H1 (cell line): ENCODE data around the gene PC. TPM values are rescaled to one million over a fixed set of nuclear protein-coding genes. Genes with fewer than 3 reads are reported as not detected.

Experiments used
- CTCF ChIA-PET: fragments of 300-600 bp; sonication (Branson Sonifier 250); formaldehyde crosslinking; loops from one replicate; lab custom pipeline; 2021; ENCODE audit not compliant: partially characterized antibody; lab: Charles Lee
- POLR2A ChIA-PET: fragments of 300-600 bp; sonication (Branson Sonifier 250); formaldehyde crosslinking; loops from one replicate; lab custom pipeline; 2021; ENCODE audit warnings: inconsistent platforms; ENCODE audit not compliant: partially characterized antibody; lab: Charles Lee
- DNase-seq, 2 experiments: peaks; one replicate each; pipeline versions ENCODE4 v3.0.0 to v3.0.0-alpha.2; 2010 to 2022; ENCODE audit warnings: low spot score in 2 of 2, low read depth in 1 of 2, mixed read lengths in 1 of 2
- FAIRE-seq: peaks from 2 replicates; lab custom pipeline; 2011; peaks lifted over from hg19 to GRCh38; lab: Jason Lieb, UNC
- H2AFZ ChIP-seq: 2 replicates; pipeline ENCODE4 v1.8.1; 2012; ENCODE audit warnings: low read length, inconsistent platforms
- H2AK5ac ChIP-seq: 2 replicates; pipeline ENCODE4 v1.6.1; 2013; ENCODE audit warnings: low read depth, low read length
- H2BK120ac ChIP-seq: replicated peaks from 2 replicates; pipeline ENCODE3; 2013; ENCODE audit warnings: low read depth, low read length, inconsistent platforms
- H2BK12ac ChIP-seq: 2 replicates; pipeline ENCODE4 v1.6.1; 2013; ENCODE audit warnings: low read depth, low read length
- H2BK15ac ChIP-seq: 2 replicates; pipeline ENCODE4 v1.6.1; 2013; ENCODE audit warnings: low read length
- H2BK20ac ChIP-seq: 2 replicates; pipeline ENCODE4 v1.6.1; 2013; ENCODE audit warnings: low read length
- H2BK5ac ChIP-seq: 2 replicates; pipeline ENCODE4 v1.6.1; 2013; ENCODE audit warnings: low read depth, low read length
- H3K14ac ChIP-seq: 2 replicates; pipeline ENCODE4 v1.6.1; 2013; ENCODE audit warnings: inconsistent platforms; ENCODE audit not compliant: insufficient read length
- H3K18ac ChIP-seq: 2 replicates; pipeline ENCODE4 v1.6.1; 2013; ENCODE audit warnings: low read length; ENCODE audit errors: extremely low read depth
- H3K23ac ChIP-seq: 2 replicates; pipeline ENCODE4 v1.6.1; 2013; ENCODE audit warnings: inconsistent platforms; ENCODE audit not compliant: insufficient read length
- H3K23me2 ChIP-seq: 2 replicates; pipeline ENCODE4 v1.6.1; 2013; ENCODE audit warnings: low read depth, low read length
- H3K27ac ChIP-seq: 2 replicates; pipeline ENCODE4 v1.6.1; 2011; ENCODE audit warnings: low read depth, low read length, inconsistent platforms
- H3K27me3 ChIP-seq, 4 experiments: replicated peaks in 1 of 4; 1 replicate in 1 of 4; 2 replicates in 3 of 4; pipeline versions ENCODE4 v1.6.1 to v1.8.1; 2011 to 2013; ENCODE audit warnings: low read length in 3 of 4, mild to moderate bottlenecking in 3 of 4, inconsistent platforms in 2 of 4, mixed read lengths in 2 of 4, moderate library complexity in 1 of 4; ENCODE audit not compliant: control insufficient read depth in 3 of 4, insufficient read depth in 3 of 4; ENCODE audit errors: extremely low read depth in 1 of 4
- H3K36me3 ChIP-seq, 4 experiments: 2 replicates each; pipeline versions ENCODE4 v1.6.1 to v1.8.1; 2011 to 2013; ENCODE audit warnings: mild to moderate bottlenecking in 4 of 4, low read length in 3 of 4, moderate library complexity in 2 of 4, control low read depth in 1 of 4, inconsistent platforms in 1 of 4; ENCODE audit not compliant: insufficient read depth in 4 of 4, control insufficient read depth in 2 of 4
- H3K4ac ChIP-seq: replicated peaks from 2 replicates; pipeline ENCODE3; 2013; ENCODE audit warnings: low read length, low read depth, mixed read lengths, inconsistent platforms; ENCODE audit not compliant: insufficient read length
- H3K4me1 ChIP-seq, 4 experiments: replicated peaks in 1 of 4; 1 replicate in 1 of 4; 2 replicates in 3 of 4; pipeline versions ENCODE4 v1.6.1 to v1.8.1; 2011 to 2013; ENCODE audit warnings: low read length in 3 of 4, inconsistent platforms in 2 of 4, mixed read lengths in 1 of 4; ENCODE audit not compliant: insufficient read depth in 4 of 4, control insufficient read depth in 3 of 4
- H3K4me2 ChIP-seq, 2 experiments: 2 replicates each; pipeline versions ENCODE4 v1.6.1 to v1.8.1; 2011 to 2013; ENCODE audit warnings: low read depth in 2 of 2, low read length in 2 of 2, control low read depth in 1 of 2, inconsistent platforms in 1 of 2, mild to moderate bottlenecking in 1 of 2; ENCODE audit not compliant: insufficient read depth in 1 of 2
- H3K4me3 ChIP-seq, 4 experiments: fragments of 200-600, 300-600 bp in 1 of 4; sonication (generic), shearing (Covaris generic), sonication (Bioruptor Twin) in 1 of 4; 2 replicates each; pipeline versions ENCODE4 v1.5.1 to v1.8.1; 2011 to 2016; ENCODE audit warnings: low read length in 4 of 4, low read depth in 3 of 4, control low read depth in 2 of 4, inconsistent platforms in 2 of 4, mild to moderate bottlenecking in 2 of 4, mixed read lengths in 1 of 4, moderate library complexity in 1 of 4; ENCODE audit not compliant: insufficient read depth in 2 of 4; ENCODE audit errors: extremely low read depth in 1 of 4
- H3K56ac ChIP-seq: replicated peaks from 2 replicates; pipeline ENCODE3; 2013; ENCODE audit warnings: low read depth, mild to moderate bottlenecking, mixed read lengths, low read length, inconsistent platforms; ENCODE audit not compliant: insufficient read length
- H3K79me1 ChIP-seq: 2 replicates; pipeline ENCODE4 v1.6.1; 2013; ENCODE audit warnings: low read depth, low read length, control low read depth
- H3K79me2 ChIP-seq, 2 experiments: 2 replicates each; pipeline versions ENCODE4 v1.6.1 to v1.8.1; 2012 to 2013; ENCODE audit warnings: low read length in 2 of 2, mild to moderate bottlenecking in 2 of 2, inconsistent platforms in 1 of 2; ENCODE audit not compliant: insufficient read depth in 2 of 2, control insufficient read depth in 1 of 2
- H3K9ac ChIP-seq, 4 experiments: replicated peaks in 1 of 4; 1 replicate in 1 of 4; 2 replicates in 3 of 4; pipeline versions ENCODE4 v1.6.1 to v1.8.1; 2011 to 2013; ENCODE audit warnings: low read depth in 3 of 4, low read length in 3 of 4, control low read depth in 2 of 4, mild to moderate bottlenecking in 2 of 4, moderate library complexity in 2 of 4, inconsistent platforms in 1 of 4; ENCODE audit errors: extremely low read depth in 1 of 4
- H3K9me3 ChIP-seq, 2 experiments: 2 replicates each; pipeline versions ENCODE4 v1.6.1 to v1.8.1; 2012 to 2013; ENCODE audit warnings: mild to moderate bottlenecking in 2 of 2, moderate library complexity in 2 of 2, control low read depth in 1 of 2, inconsistent platforms in 1 of 2, low read depth in 1 of 2, low read length in 1 of 2, mixed read lengths in 1 of 2; ENCODE audit not compliant: insufficient read depth in 2 of 2
- H4K20me1 ChIP-seq, 2 experiments: replicated peaks in 1 of 2; 2 replicates each; pipeline versions ENCODE3 to v1.8.1; 2011 to 2013; ENCODE audit warnings: inconsistent platforms in 2 of 2, low read length in 2 of 2, mild to moderate bottlenecking in 1 of 2; ENCODE audit not compliant: insufficient read depth in 2 of 2, control insufficient read depth in 1 of 2
- H4K5ac ChIP-seq: 2 replicates; pipeline ENCODE4 v1.6.1; 2013; ENCODE audit warnings: low read length, low read depth, mixed read lengths, inconsistent platforms; ENCODE audit not compliant: insufficient read length
- H4K8ac ChIP-seq: 2 replicates; pipeline ENCODE4 v1.8.0; 2013; ENCODE audit warnings: mild to moderate bottlenecking, moderate library complexity, low read length, inconsistent platforms; ENCODE audit not compliant: insufficient read depth; ENCODE audit errors: extremely low read depth
- H4K91ac ChIP-seq: replicated peaks from 2 replicates; pipeline ENCODE3; 2013; ENCODE audit warnings: low read length, mixed read lengths, inconsistent platforms; ENCODE audit not compliant: insufficient read length
- BCL11A ChIP-seq, 2 experiments: IDR thresholded peaks; one replicate each; pipeline ENCODE4 v1.6.1; 2011; ENCODE audit warnings: low read depth in 2 of 2, low read length in 2 of 2, mild to moderate bottlenecking in 2 of 2
- NANOG ChIP-seq: IDR thresholded peaks from 2 replicates; pipeline ENCODE4 v1.6.1; 2011; ENCODE audit warnings: low read length, low read depth, mild to moderate bottlenecking, inconsistent platforms; ENCODE audit not compliant: insufficient read depth, poor library complexity, severe bottlenecking
- WGBS, 2 experiments: shearing (Covaris generic) in 1 of 2; methylation state at CpG; one replicate each; pipeline versions ENCODE4 v1.1.6 to v1.1.7; 2013 to 2015; ENCODE audit warnings: low lambda C conversion rate in 2 of 2, mixed read lengths in 2 of 2, inconsistent platforms in 1 of 2, low coverage in 1 of 2, missing lambda C conversion rate in 1 of 2; ENCODE audit not compliant: insufficient replicate concordance in 2 of 2, insufficient coverage in 1 of 2, insufficient read length in 1 of 2; ENCODE audit errors: extremely low coverage in 1 of 2, missing lambda C conversion rate in 1 of 2; 5-methylcytosine and 5-hydroxymethylcytosine counted together
- polyA plus RNA-seq, 7 experiments: library from polyadenylated mRNA; depleted of rRNA in 3 of 7; stranded (reverse) in 5 of 7; unstranded in 2 of 7; fragments of >200 nt in 5 of 7; fragments of 200-250 nt in 2 of 7; gene quantifications; 1 replicate in 5 of 7; 2 replicates in 1 of 7; 4 replicates in 1 of 7; pipeline versions ENCODE4 v1.2.1 to v1.2.3, GENCODE V29; 2011 to 2013; ENCODE audit warnings: missing spikeins in 2 of 7, mixed read lengths in 2 of 7
- total RNA-seq: library from RNA; stranded (reverse); fragmentation: NEBNext Ultra II Directional; extraction: Animal tissue kit (Norgen Biotek cat#: 25700); gene quantifications from 2 replicates; pipeline ENCODE4 v1.2.1, GENCODE V29; 2021

The PC gene
- total and polyA plus RNA-seq, 2 of the 8 experiments (the other 6 are each of a cell fraction or from before 2014, with no cell fraction given) = 11.5 to 27.5 TPM

GRCh38 chr11:66978229-66978628, 20.0 kb upstream of the PC start:
- H2AFZ ChIP-seq = no peak overlapping the region
- no peaks in the 10 kb centered on the region for H4K20me1 ChIP-seq
- no peak overlapping the region for H3K27ac ChIP-seq
- no peak overlapping the region for H3K9ac ChIP-seq
- no peaks in the 10 kb centered on the region for H3K36me3 ChIP-seq
- TF ChIP-seq NANOG = no peak
- TF ChIP-seq BCL11A (IDR thresholded peaks at IDR 0.05; ENCODE audit: low read depth in 2 of 2, low read length in 2 of 2) = no peak
- POLR2A ChIA-PET = interaction anchor here (1.6 to 4.6 kb wide), 3 partner anchors 9 to 134 kb away, joined by 4 to 18 read pairs (median 14); partner anchors contain the start of gene RCE1
- FAIRE-seq (no peak), DNase-seq (no peak)
- 87% methylated on average over 2 of the region's 2 CpGs; no CpG with 5 or more reads in 1 of the 2 experiments for whole genome bisulfite sequencing, 2 experiments
- no peak overlapping the region for H4K91ac ChIP-seq
- no peaks in the 10 kb centered on the region for H3K79me2 ChIP-seq
- H3K27me3 ChIP-seq = no peaks in the 10 kb centered on the region
- H2BK12ac ChIP-seq = no peak overlapping the region
- H3K4ac ChIP-seq = no peak overlapping the region
- H3K14ac ChIP-seq = no peak overlapping the region
- H4K5ac ChIP-seq = no peak overlapping the region
- no peak overlapping the region for H4K8ac ChIP-seq
- H3K79me1 ChIP-seq = no peaks in the 10 kb centered on the region
- no peak overlapping the region for H3K4me3 ChIP-seq
- no peak overlapping the region for H2BK120ac ChIP-seq
- peaks cover 0 to 3% (median 0%) of the 10 kb centered on the region in 4 experiments; a peak in 1 of 7 replicates for H3K4me1 ChIP-seq
- H2AK5ac ChIP-seq = no peak overlapping the region
- no peak overlapping the region for H3K18ac ChIP-seq
- H3K9me3 ChIP-seq = no peaks in the 10 kb centered on the region; a peak in 1 of 4 replicates
- CTCF ChIA-PET = interaction anchor here (1.5 to 5.9 kb wide), 7 partner anchors 10 to 144 kb away, joined by 3 to 74 read pairs (median 25); partner anchors contain the start of gene PC
- no peak overlapping the region for H3K56ac ChIP-seq
- H2BK5ac ChIP-seq = no peak overlapping the region
- H3K23ac ChIP-seq = no peak overlapping the region
- H3K23me2 ChIP-seq = no peaks in the 10 kb centered on the region
- no peak overlapping the region for H2BK15ac ChIP-seq
- no peak overlapping the region for H3K4me2 ChIP-seq
- H2BK20ac ChIP-seq = 0 out of 2 replicates have a peak overlapping the region, but pooled peaks have one; percentile 34
